Vagina (tissue), 2 donors: ENCODE measurements around the gene CADPS2.

Source experiments
- CTCF ChIP-seq, 3 experiments: fragments of 450-650 bp in 2 of 3; fragments of 200-600 bp in 1 of 3; sonication (generic) in 1 of 3; IDR thresholded peaks; one replicate each; pipeline ENCODE4 v1.5.1; 2017 to 2019; ENCODE audit warnings: antibody characterized with exemption in 3 of 3, mild to moderate bottlenecking in 2 of 3, moderate library complexity in 2 of 3
- POLR2AphosphoS5 ChIP-seq, 2 donors: sonication (generic); formaldehyde crosslinking; IDR thresholded peaks; one replicate each; pipeline ENCODE4 v1.9.0; 2017; ENCODE audit warnings: antibody characterized with exemption in 2 of 2, mild to moderate bottlenecking in 2 of 2, low read depth in 1 of 2; ENCODE audit not compliant: insufficient read depth in 1 of 2

GRCh38 chr7:122528879-122529481 lies 357.3 kb downstream of the CADPS2 start:
- TF ChIP-seq POLR2AphosphoS5 (IDR thresholded peaks at IDR 0.05; ENCODE audit: insufficient read depth in 1 of 2, low read depth in 1 of 2): no peak
- TF ChIP-seq CTCF (IDR thresholded peaks at IDR 0.05): peak in 2 of 3 experiments; percentile 31
